SK-N-SH treated with all-trans-retinoic acid at 6 μM for 48 hours (cell line): ENCODE results near the gene SCRT2.

Experiments used
- ARNTL ChIP-seq: fragments of 450-650 bp; formaldehyde crosslinking; IDR thresholded peaks from 2 replicates; pipeline ENCODE4 v1.5.0; 2020; ENCODE audit warnings: low read depth, mild to moderate bottlenecking, moderate library complexity, borderline replicate concordance
- BACH2 ChIP-seq: fragments of 250-450 bp; sonication (Bioruptor Pico); IDR thresholded peaks from 2 replicates; pipeline ENCODE4 v1.9.0; 2021; ENCODE audit warnings: mild to moderate bottlenecking, borderline replicate concordance
- GLIS3 ChIP-seq: fragments of 250-450 bp; sonication (Bioruptor Pico); IDR thresholded peaks from 2 replicates; pipeline ENCODE4 v1.5.0; 2020; ENCODE audit warnings: mild to moderate bottlenecking, moderate library complexity
- OSR1 ChIP-seq: fragments of 250-450 bp; sonication (Bioruptor Pico); IDR thresholded peaks from 2 replicates; pipeline ENCODE4 v1.8.0; 2022; ENCODE audit warnings: moderate library complexity, mild to moderate bottlenecking, inconsistent platforms
- TCF4 ChIP-seq: fragments of 250-450 bp; sonication (Bioruptor Pico); IDR thresholded peaks from 2 replicates; pipeline ENCODE4 v1.8.0; 2021; ENCODE audit warnings: mild to moderate bottlenecking, moderate library complexity, borderline replicate concordance
- ZFP30 ChIP-seq: fragments of 450-650 bp; formaldehyde crosslinking; IDR thresholded peaks from 2 replicates; pipeline ENCODE4 v1.5.0; 2022; ENCODE audit warnings: mild to moderate bottlenecking, moderate library complexity

DNA sequence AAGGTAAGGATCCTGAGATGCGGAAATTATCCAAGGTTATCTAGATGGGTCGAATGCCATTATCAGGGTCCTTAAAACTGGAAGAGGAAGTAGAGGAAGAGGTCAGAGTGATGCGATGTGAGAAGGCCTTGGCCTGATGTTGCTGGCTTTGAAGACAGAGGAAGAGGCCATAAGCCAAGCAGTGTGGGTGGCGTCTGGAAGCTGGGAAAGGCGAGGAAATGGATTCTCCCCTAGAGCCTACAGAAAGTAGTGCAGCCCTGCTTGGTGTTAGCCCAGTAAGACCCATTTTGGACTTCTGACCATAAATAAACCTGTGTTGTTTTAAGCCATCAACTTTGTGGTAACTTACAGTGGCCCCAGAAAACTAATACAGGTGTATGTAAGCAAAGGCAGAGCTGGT is 24.6 kb downstream of the SCRT2 start:
- no peak for TF ChIP-seq TCF4 (CRISPR knock-in tag)
- no peak for TF ChIP-seq GLIS3 (CRISPR knock-in tag)
- TF ChIP-seq BACH2 (CRISPR knock-in tag) = no peak
- TF ChIP-seq ZFP30 (CRISPR knock-in tag) = no peak
- no peak for TF ChIP-seq OSR1
- no peak for TF ChIP-seq ARNTL (CRISPR knock-in tag)
